GM13977 (cell line): ENCODE data around the gene TNFSF15.

Experiments
- DNase-seq: peaks from one replicate; pipeline ENCODE4 v3.0.0; 2012; ENCODE audit warnings: low spot score
- in situ Hi-C: fragments of 300-500 bp; cut with MboI; formaldehyde crosslinking; loops from one replicate; pipeline ENCODE4 v1.12.0; 2022; ENCODE audit warnings: low sequenced_read_pairs, low pct_unique_long_range_greater_than_20kb, mixed read lengths, inconsistent platforms; ENCODE audit not compliant: unreplicated experiment
- TF ChIP-seq, protein P1 (sequence below): IDR thresholded peaks from 2 replicates; pipeline ENCODE4 v1.5.1; 2012; ENCODE audit warnings: mild to moderate bottlenecking, control low read depth; ENCODE audit not compliant: insufficient read depth; ENCODE audit errors: extremely low read depth, missing control alignments

The TNFSF15 gene

DNA sequence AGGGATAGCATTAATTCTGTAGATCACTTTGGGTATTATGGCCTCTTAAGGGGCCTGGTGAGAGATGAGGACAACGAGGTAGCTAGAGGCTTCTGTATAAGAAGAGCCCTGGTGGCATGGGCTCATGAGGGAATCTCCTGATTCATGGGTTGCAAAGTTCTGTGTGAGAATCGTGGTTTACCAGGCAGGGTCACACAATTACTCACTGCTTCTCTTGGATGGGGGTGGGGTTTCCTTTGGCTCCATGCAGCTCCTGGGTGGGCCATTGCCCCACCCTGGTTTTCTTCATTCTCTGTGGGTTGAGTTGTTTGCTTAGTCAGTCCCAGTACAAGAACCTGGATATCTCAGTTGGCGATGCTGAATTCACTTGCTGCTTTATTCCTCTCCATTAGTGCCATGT lies 30.9 kb upstream of the TNFSF15 start:
- TF ChIP-seq, protein P1, sequence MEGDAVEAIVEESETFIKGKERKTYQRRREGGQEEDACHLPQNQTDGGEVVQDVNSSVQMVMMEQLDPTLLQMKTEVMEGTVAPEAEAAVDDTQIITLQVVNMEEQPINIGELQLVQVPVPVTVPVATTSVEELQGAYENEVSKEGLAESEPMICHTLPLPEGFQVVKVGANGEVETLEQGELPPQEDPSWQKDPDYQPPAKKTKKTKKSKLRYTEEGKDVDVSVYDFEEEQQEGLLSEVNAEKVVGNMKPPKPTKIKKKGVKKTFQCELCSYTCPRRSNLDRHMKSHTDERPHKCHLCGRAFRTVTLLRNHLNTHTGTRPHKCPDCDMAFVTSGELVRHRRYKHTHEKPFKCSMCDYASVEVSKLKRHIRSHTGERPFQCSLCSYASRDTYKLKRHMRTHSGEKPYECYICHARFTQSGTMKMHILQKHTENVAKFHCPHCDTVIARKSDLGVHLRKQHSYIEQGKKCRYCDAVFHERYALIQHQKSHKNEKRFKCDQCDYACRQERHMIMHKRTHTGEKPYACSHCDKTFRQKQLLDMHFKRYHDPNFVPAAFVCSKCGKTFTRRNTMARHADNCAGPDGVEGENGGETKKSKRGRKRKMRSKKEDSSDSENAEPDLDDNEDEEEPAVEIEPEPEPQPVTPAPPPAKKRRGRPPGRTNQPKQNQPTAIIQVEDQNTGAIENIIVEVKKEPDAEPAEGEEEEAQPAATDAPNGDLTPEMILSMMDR = no peak
- in situ Hi-C loops = no loop called here
- no peak for DNase-seq

DNA sequence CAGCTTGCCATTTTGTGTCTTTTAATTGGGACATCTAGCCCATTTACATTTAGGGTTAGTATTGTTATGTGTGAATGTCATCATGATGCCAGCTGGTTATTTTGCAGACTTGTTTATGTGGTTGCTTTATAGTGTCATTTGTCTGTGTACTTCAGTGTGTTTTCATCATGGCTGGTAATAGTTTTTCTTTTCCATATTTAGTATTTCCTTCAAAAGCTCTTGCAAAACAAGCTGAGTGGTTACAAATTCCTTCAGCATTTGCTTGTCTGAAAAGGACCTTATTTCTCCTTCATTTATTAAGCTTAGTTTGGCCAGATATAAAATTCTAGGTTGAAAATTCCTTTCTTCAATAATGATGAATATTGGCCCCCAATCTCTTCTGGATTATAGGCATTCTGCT lies 28.5 kb upstream of the TNFSF15 start:
- TF ChIP-seq, protein P1 = no peak
- DNase-seq = no peak
- in situ Hi-C loops = no loop called here

DNA sequence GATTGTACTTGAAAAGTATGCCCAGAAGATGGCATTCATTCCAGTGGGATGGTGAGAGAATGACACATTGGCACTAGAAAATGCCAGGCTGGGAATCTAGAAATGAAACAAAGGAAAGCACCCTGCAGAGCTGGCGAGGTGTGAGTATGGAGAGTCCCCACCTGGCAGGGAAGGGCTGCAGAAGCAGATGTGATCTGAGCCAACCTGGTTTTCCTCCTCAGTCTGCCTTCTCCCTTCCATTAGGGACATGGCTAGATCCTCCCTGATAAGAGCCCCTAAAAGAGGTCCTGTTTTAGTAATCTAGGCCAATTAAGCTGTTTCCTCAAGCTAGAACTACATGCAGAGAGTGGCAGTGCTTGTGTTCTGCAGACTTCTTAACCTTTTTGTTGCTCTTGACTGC lies 24.7 kb upstream of the TNFSF15 start:
- in situ Hi-C loops = no loop called here
- TF ChIP-seq, protein P1 = no peak
- no peak for DNase-seq

DNA sequence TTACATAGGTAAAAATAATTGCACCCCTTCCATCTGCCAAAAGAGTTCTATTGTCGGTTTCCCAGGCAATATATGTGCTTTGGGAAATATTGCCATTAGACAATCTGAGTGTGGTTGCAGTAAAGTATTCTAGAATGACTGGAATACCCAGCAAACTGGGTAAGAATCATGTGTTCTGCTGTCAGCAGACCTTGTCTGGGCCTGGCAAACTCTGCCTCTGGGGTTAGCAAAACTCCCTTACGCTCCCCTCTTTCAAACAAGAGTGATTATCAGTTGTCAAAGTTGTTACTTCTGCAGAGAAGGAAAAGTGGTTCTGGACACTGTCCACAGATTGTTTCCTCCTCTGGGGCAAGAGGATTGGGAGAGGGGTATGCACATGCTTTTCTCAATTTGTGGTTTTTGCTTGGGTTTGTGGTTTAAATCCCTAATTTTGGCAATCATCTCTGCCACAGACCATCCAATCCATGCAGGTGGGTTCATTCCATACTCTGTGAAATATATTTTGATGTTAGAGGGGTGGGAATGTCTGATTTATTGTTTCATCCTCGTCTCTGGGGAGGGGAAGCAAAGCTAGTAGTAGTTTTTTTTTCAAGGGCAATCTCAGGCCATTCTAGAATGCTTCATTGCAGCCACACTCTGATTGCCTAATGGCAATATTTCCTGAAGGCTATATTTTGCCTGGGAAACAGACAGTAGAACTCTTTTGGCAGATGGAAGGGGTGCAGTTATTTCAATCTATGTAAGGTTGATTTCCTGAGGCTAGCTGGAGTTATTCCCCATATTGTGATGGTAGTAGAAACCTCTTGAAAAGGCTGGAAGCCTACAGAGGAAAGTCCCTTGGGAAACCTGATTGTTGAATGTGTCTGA lies 24.0 kb upstream of the TNFSF15 start:
- in situ Hi-C loops = no loop called here
- TF ChIP-seq, protein P1 = no peak
- DNase-seq = no peak

DNA sequence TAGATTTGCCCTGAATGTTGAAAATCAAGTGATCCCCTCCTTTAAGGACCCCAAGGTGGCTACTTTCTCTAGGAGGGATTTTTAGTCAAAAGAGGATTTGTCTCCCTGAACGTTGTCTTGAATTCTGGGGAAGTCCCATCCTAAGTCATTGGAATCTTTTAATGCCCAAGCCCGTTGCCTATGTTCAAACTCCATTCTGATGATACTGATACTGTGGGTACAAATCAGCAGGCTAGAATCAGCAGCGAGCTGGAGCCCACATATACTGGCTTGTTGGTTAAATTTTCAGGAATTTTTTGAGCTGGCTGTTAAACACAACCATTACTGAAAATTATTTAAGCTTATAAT lies 22.4 kb upstream of the TNFSF15 start:
- DNase-seq = no peak
- in situ Hi-C loops = no loop called here
- TF ChIP-seq, protein P1 = no peak

DNA sequence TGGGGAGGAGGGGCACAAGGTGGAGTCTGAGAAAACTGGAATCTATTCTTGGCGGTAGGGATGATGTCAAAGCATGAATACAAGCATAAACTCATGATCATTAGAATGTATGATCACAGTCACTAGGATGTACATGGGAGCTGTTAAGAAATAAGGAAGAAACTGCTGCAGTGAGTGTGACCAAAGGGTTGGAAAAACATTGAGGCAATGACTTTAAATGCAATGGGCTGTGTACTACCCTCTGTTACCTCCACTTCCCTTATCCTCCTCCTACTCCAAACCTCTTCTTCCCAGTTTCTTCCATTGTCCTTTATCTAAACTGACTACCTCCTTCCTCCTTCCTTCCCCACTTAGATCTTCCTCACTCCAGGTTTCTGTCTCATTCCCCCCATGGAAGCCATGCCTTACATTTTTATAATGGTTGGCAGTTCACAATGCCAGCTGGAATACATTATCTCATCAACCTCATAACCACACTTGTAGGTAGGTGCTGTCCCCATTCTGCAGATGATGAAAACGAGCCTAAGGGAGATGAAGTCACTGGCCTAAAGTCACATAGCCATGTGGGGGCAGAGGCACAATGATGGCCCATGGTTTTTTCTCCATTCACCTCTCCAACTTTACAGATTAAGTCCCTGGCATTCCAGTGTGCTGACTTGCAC lies 21.9 kb upstream of the TNFSF15 start:
- in situ Hi-C loops = no loop called here
- DNase-seq = no peak
- TF ChIP-seq, protein P1 = no peak
